Activated naive CD8-positive, alpha-beta T cell treated with anti-CD3 and anti-CD28 coated beads, Interleukin-2, amount 10 ng/mL, durations not matched to agents 7 days and 5 days (primary cell): ENCODE measurements around the gene POLR3E. TPM values are rescaled to one million over a fixed set of nuclear protein-coding genes. Genes with fewer than 3 reads are reported as not detected.
A peak's percentile ranks its signal among the peaks of the same experiment; 100 is the strongest.

Source experiments
- ATAC-seq: fragments of 150-1000 bp; cut with Tn5 transposase; one replicate; pipeline ENCODE4 v1.10.0; 2021; ENCODE audit warnings: low read depth, moderate library complexity
- POLR2A ChIA-PET: fragments of 350-600 bp; sonication (Branson Sonifier 250); formaldehyde crosslinking; loops from one replicate; lab custom pipeline; 2021; ENCODE audit warnings: antibody characterized with exemption; lab: Charles Lee
- DNase-seq: peaks from one replicate; pipeline ENCODE4 v3.0.0; 2021
- H3K27ac Mint-ChIP-seq: one replicate; pipeline ENCODE4 v1.8.0; 2022; ENCODE audit warnings: mild to moderate bottlenecking, mixed read lengths
- H3K27me3 Mint-ChIP-seq: one replicate; pipeline ENCODE4 v1.8.0; 2022; ENCODE audit warnings: mild to moderate bottlenecking, moderate library complexity, mixed read lengths
- H3K36me3 Mint-ChIP-seq: one replicate; pipeline ENCODE4 v1.8.0; 2021; ENCODE audit warnings: mild to moderate bottlenecking, mixed read lengths
- H3K4me1 Mint-ChIP-seq: one replicate; pipeline ENCODE4 v1.8.0; 2021; ENCODE audit warnings: mixed read lengths
- H3K4me3 Mint-ChIP-seq: one replicate; pipeline ENCODE4 v1.8.0; 2022; ENCODE audit warnings: mild to moderate bottlenecking, moderate library complexity, mixed read lengths
- H3K9me3 Mint-ChIP-seq: one replicate; pipeline ENCODE4 v1.8.0; 2021; ENCODE audit warnings: mixed read lengths
- total RNA-seq, 2 experiments: library from RNA; stranded (reverse); gene quantifications; one replicate each; pipeline ENCODE4 v1.2.3, GENCODE V29; 2021

The POLR3E gene
- total RNA-seq, 2 experiments from 2014 or later, result 53.2 to 56.9 TPM

DNA sequence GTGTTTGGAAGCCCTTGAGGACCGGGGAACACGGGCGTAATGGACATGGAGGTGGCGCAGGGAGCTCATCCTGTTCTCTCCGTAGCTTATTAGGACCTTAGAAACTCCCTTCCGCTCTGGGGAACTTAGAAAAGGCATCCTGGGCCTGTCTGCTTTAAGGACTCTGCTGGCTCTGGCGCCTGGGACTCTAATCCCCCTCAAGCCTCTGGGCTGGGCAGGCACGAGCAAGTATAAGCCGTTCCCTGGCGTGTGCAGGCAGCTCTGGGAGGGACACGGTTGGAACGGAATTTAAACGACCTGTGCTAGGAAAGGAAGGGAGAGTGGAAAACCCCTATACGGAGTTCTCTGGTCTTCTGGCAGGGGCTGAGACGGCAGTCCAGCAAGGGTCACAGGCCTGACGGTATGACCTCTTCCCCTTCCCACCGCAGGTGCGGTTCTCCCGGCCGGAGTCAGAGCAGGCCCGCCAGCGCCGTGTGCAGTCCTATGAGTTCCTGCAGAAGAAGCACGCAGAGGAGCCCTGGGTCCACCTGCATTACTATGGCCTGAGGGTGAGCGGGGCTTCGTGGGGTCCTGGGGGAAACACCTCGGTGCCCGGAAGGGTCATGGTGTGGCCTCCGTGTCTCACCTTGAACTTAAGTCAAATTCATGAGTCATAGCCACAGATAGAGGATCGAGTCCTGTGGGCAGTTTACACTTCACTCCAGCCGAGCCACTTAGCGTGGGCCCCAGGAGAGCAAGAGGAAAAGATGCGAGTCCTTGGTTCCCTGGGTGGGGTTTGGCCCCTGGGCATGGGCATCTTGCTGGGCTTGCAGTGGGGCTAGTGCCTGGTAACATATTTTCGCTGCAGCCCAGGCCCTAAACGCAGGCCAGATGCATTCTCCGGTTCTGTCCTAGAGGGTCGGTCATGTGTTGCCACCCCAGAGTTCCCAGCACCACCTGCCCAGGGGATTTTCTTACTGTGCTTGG lies 17.7 kb downstream of the POLR3E start:
- no peak for ATAC-seq
- Mint-ChIP-seq H3K9me3 (no peaks in the 10 kb centered on the region), H3K27me3 (no peaks in the 10 kb centered on the region), H3K4me3 (no peak overlapping the region), H3K4me1 (peaks cover 1% of the 10 kb centered on the region), H3K27ac (no peak overlapping the region), H3K36me3 (peaks cover 9% of the 10 kb centered on the region)
- DNase-seq, result no peak
- POLR2A ChIA-PET, result no interaction called here

DNA sequence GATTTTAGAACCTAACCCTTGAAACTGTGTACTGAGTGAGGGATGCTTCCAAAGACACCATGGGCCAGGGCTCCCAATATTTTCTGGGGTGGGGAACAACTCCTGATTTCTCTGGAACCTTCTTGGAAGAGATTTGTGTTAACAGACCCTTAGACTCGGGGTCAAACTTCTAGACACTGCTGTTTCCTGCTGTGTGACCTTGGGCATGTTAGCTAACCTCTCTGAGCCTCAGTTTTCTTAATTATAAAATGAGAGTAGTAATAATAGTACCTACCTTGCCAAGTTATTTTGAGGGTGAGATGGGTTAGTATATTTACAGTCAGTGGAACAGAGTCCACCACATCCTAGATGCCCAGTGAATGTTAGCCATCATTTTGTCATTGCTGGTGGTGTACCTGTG lies 18.8 kb downstream of the POLR3E start:
- no peaks in the 10 kb centered on the region for H3K9me3 Mint-ChIP-seq
- H3K27me3 Mint-ChIP-seq, result no peaks in the 10 kb centered on the region
- no peak overlapping the region for H3K27ac Mint-ChIP-seq
- no peak overlapping the region for H3K4me3 Mint-ChIP-seq
- DNase-seq, result no peak
- no peak for ATAC-seq
- H3K36me3 Mint-ChIP-seq, result peaks cover 9% of the 10 kb centered on the region
- POLR2A ChIA-PET, result no interaction called here
- H3K4me1 Mint-ChIP-seq, result peaks cover 1% of the 10 kb centered on the region

DNA sequence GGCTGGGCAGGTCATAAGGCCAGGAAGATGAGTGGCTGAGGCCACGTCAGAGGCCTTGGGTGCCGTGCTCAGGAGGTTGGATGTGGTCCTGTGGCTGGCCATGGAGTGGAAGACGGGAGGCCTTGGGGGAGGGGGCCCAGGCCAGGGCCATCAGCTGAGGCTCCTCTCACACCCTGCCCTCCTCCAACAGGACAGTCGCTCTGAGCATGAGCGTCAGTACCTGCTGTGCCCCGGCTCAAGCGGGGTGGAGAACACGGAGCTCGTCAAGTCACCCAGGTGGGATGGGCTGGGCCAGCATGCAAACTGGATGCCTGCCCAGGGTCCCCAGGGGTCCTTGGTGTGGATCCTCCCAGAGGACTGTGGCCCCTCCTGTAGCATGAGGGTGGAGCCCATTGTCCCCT lies 19.2 kb downstream of the POLR3E start:
- Mint-ChIP-seq H3K27me3 (no peaks in the 10 kb centered on the region), H3K27ac (no peak overlapping the region), H3K4me1 (peaks cover 3% of the 10 kb centered on the region), H3K9me3 (no peaks in the 10 kb centered on the region), H3K36me3 (peaks cover 12% of the 10 kb centered on the region), H3K4me3 (no peak overlapping the region)
- no peak for ATAC-seq
- POLR2A ChIA-PET, result no interaction called here
- DNase-seq, result no peak

DNA sequence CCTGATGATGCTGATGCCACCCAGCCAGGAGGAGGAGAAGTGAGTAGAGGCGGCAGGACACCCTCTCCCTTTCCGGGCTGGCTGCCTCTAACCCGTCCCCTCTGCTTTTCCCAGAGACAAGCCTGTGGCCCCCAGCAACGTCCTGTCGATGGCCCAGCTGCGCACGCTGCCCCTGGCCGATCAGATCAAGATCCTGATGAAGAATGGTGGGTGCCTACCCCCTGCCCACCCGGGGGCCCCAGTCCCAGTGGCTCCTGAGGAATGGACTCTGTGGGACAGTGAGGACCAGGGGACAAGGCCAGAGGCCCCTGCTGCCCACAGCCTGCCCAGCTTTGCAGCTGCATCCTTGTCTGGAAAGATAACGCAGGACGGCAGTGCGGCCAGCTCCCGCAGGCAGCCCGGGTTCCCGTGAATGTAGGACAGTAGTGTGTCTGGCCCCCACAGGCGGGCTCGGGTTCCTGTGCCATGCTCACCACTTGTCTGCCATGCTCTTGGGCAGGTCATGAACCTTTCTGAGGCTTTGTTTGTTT lies 19.9 kb downstream of the POLR3E start:
- DNase-seq (no peak), ATAC-seq (no peak)
- no peaks in the 10 kb centered on the region for H3K27me3 Mint-ChIP-seq
- no peak overlapping the region for H3K4me3 Mint-ChIP-seq
- peaks cover 3% of the 10 kb centered on the region for H3K4me1 Mint-ChIP-seq
- POLR2A ChIA-PET, result no interaction called here
- H3K27ac Mint-ChIP-seq, result no peak overlapping the region
- H3K9me3 Mint-ChIP-seq, result no peaks in the 10 kb centered on the region
- peaks cover 8% of the 10 kb centered on the region for H3K36me3 Mint-ChIP-seq

DNA sequence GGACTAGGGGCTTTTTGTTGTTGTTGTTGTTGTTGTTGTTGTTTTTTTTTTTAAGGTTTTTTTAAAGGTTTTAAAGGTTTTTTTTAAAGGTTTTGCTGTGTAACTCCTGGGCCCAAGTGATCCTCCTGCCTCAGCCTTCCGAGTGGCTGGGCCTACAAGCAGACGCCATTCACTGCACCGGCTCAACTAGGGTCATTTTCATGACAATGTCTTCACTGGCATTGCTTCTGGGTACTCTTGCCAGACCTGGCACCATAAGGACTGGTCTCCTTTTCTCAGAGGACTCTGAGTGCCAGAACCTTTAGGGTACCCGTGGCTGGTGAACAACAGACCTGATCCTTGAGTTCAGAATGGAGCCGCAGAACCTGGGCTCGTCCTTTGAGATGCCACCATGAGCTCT lies 20.4 kb downstream of the POLR3E start:
- H3K4me1 Mint-ChIP-seq, result peaks cover 3% of the 10 kb centered on the region
- no peaks in the 10 kb centered on the region for H3K27me3 Mint-ChIP-seq
- DNase-seq (no peak), ATAC-seq (no peak)
- no peaks in the 10 kb centered on the region for H3K9me3 Mint-ChIP-seq
- POLR2A ChIA-PET, result no interaction called here
- H3K27ac Mint-ChIP-seq, result no peak overlapping the region
- H3K36me3 Mint-ChIP-seq, result peaks cover 8% of the 10 kb centered on the region
- no peak overlapping the region for H3K4me3 Mint-ChIP-seq

DNA sequence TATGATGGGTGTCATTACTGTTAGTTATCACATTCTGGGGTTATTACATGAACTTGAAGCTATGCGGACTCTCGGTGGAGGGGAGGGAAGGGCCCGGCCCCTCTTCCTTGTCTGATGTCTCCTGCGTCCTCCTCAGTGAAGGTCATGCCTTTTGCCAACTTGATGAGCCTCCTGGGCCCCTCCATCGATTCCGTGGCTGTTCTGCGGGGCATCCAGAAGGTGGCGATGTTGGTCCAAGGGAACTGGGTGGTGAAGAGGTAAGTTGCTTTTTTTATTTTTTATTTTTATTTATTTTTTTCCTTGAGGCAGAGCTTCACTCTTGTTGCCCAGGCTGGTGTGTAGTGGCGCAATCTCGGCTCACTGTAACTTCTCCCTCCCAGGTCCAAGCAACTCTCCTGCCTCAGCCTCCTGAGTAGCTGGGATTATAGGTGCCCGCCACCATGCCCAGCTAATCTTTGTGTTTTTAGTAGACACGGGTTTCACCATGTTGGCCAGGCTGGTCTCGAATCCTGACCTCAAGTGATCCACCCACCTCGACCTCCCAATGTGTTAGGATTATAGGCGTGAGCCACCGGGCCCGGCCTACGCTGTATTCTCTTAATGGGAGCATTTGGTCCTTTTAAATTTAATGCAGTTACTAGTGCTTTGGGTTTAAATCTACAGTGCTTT lies 21.6 kb downstream of the POLR3E start:
- H3K36me3 Mint-ChIP-seq, result peaks cover 6% of the 10 kb centered on the region
- peaks cover 2% of the 10 kb centered on the region for H3K4me1 Mint-ChIP-seq
- POLR2A ChIA-PET, result no interaction called here

DNA sequence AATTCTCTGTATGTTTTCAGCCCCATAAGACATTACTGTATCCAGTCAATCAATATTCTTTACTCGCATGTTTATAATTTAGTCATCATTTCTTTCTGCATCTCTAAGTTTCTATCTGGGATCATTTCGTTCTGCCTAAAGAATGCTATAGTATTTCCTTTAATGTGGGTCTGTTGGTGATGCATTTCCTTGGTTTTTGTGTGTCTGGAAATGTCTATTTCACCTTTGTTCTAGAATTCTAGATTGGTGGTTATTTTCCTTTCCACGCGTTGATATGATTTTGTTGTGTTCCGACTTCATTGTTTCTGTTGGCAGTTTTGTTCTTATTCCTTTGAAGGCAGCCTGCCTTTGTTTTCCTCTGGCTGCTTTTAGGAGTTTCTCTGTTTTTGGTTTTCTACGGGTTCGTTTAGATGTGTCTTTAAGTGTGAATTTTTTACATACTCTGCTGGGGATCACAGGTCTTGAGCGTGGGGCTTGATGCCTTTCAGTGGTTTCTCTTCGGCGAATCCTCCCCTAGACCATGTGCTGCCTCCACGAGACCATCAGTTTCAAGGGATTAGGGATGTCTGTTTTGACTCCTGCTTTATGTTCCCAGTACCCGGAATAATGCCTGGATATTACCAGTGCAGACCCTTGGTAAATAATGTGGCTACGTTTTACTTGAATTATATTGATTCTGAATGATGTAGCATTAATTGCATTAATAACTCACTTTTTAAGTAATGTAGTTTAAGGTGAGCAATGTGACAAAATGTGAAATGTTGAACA lies 23.5 kb downstream of the POLR3E start:
- Mint-ChIP-seq H3K27ac (no peak overlapping the region), H3K4me1 (peaks cover 2% of the 10 kb centered on the region), H3K27me3 (no peaks in the 10 kb centered on the region), H3K9me3 (no peaks in the 10 kb centered on the region), H3K4me3 (no peak overlapping the region), H3K36me3 (peaks cover 8% of the 10 kb centered on the region)
- DNase-seq (no peak), ATAC-seq (no peak)
- POLR2A ChIA-PET, result interaction anchor here (0.6 kb wide), 1 partner anchor 50 kb away, joined by 3 read pairs; no protein-coding TSS in a partner anchor

More for the DNA sequence above, 21.6 kb downstream of the POLR3E start:
- H3K27me3 Mint-ChIP-seq, result no peaks in the 10 kb centered on the region
- ATAC-seq (peak; percentile 46), DNase-seq (peak; percentile 70)
- H3K9me3 Mint-ChIP-seq, result no peaks in the 10 kb centered on the region
- H3K27ac Mint-ChIP-seq, result no peak overlapping the region
- H3K4me3 Mint-ChIP-seq, result no peak overlapping the region

DNA sequence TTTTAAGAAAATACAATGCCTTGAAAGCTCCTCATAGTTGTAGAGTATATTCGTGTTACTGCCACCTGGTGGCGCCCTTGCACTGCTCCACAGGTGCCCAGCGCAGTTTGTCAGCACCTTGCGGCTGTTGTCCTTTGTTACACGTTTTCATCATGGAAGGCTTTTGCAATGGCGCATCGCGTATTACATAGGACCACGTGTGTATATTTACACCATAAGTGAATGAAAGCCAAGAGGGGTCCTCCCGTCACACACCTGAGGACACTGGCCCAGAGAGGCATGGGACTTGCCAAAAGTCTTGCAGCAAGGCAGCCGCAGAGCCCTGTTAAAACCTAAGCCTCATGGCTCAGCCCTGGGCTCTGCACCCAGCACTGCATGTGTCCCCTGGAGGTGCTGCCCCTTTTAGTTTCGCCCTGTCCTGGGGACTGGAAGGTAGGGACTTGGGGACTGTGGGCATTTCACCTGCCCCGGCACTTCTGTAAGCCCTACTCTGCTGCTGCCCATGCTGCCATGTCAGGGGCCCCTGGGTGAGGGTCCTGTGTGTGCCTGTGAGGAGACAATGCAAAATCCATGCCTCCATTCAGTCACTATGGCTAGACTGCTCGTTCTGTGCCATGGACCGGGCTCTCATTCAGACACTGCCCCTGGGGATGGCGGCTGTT lies 24.3 kb downstream of the POLR3E start:
- Mint-ChIP-seq H3K9me3 (no peaks in the 10 kb centered on the region), H3K27ac (no peak overlapping the region), H3K4me1 (peaks cover 2% of the 10 kb centered on the region), H3K36me3 (peaks cover 8% of the 10 kb centered on the region), H3K4me3 (no peak overlapping the region), H3K27me3 (no peaks in the 10 kb centered on the region)
- POLR2A ChIA-PET, result interaction anchor here (0.6 kb wide), 1 partner anchor 49 kb away, joined by 3 read pairs; no protein-coding TSS in a partner anchor
- DNase-seq (peak; percentile 76), ATAC-seq (peak; percentile 53)

DNA sequence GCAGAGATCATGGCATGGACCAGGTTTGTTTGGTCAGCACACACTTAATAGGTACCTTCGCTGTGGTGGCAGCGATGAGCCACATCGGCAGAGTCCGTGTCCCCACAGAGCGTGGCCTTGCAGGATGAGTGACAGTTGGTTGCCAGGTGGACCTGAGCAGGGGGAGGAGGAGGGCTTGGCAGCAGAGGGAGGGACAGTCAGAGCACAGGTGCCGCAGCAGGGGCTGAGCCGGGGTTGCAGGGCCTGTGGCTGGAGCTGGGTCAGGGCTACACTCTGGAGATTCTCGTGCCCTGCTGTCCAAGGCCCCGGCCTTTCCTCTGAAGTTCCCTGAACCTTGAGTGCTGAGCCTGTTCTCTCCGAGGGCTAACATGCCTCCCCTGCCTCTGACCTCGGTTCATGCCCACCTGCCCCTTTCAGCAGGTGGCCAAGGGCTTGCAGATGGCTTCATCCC lies 24.8 kb downstream of the POLR3E start:
- H3K27me3 Mint-ChIP-seq, result no peaks in the 10 kb centered on the region
- ATAC-seq (no peak), DNase-seq (no peak)
- peaks cover 10% of the 10 kb centered on the region for H3K36me3 Mint-ChIP-seq
- H3K27ac Mint-ChIP-seq, result no peak overlapping the region
- POLR2A ChIA-PET, result no interaction called here
- H3K9me3 Mint-ChIP-seq, result no peaks in the 10 kb centered on the region
- peaks cover 2% of the 10 kb centered on the region for H3K4me1 Mint-ChIP-seq
- H3K4me3 Mint-ChIP-seq, result no peak overlapping the region

DNA sequence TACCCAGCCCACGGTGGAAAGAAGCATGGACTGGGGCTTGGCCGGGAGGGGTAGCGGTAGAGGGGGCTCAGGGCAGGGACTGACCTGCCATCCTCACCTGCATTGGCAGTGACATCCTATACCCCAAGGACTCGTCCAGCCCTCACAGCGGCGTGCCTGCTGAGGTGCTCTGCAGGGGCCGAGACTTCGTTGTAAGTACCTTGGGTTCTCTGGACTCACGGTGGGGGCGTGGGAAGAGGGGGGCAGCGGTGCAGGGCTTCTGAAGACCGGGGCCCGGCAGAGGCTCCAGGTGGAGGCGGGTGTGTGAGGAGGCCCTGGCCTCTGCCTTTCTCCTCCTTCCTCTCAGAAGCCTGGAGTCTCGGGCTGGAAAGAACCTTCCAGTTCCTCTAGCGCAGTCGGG lies 25.5 kb downstream of the POLR3E start:
- Mint-ChIP-seq H3K27me3 (no peaks in the 10 kb centered on the region), H3K36me3 (peaks cover 7% of the 10 kb centered on the region), H3K4me1 (peaks cover 2% of the 10 kb centered on the region), H3K9me3 (no peaks in the 10 kb centered on the region), H3K4me3 (no peak overlapping the region), H3K27ac (peak overlapping the region; percentile 67)
- ATAC-seq, result no peak
- no peak for DNase-seq
- POLR2A ChIA-PET, result no interaction called here

DNA sequence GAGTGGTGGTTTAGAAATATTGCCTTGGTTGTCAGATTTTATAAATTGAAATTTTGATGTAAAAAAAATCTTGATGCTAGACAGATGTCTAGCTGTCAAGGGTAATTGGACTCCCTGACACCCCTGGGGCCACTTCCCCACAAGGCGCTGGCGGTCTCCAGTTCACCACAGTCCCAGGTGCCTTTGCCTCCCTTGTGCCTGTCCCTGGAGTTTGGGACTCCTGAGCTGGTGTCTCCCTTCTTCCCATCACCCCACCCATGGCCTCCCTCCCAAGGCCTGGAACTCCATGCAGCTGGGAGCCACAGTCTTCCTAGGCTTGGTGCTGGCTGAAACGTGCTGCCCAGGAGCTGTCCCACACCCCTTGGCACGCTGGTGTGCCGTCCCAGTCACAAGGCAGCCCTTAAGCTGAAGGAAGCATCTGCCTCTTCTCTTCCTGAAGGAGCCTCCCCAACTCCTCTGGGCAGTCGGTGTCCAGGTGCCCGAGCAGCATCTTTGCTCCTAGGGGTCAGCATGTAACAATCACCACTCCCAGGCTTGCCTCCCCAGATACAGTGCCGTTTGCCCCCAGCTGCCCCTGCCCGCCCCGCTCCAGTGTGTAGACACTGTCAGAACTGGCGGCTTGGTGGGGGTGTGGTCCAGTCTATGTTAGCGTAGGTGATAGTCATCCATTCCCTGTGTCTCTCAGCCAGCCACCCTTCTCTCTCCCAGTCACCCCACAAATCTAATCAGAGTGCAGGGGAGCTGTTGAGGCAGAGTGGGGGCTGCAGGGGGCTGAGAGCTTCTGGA lies 26.2 kb downstream of the POLR3E start:
- Mint-ChIP-seq H3K9me3 (no peaks in the 10 kb centered on the region), H3K27me3 (no peaks in the 10 kb centered on the region), H3K4me1 (peaks cover 2% of the 10 kb centered on the region), H3K27ac (no peak overlapping the region), H3K36me3 (peaks cover 9% of the 10 kb centered on the region), H3K4me3 (no peak overlapping the region)
- DNase-seq (no peak), ATAC-seq (no peak)
- POLR2A ChIA-PET, result no interaction called here
